Heart right ventricle (tissue), 16 donors: ENCODE data around the gene STRADA. TPM values are rescaled to one million over a fixed set of nuclear protein-coding genes. Genes with fewer than 3 reads are reported as not detected.

Experiments used
- ATAC-seq, 8 donors: fragments of 200-7000 bp; cut with Tn5 transposase; one replicate each; pipeline ENCODE4 v1.9.1; 2020; ENCODE audit warnings: mild to moderate bottlenecking in 8 of 8, moderate library complexity in 8 of 8, moderate number of reproducible peaks in 1 of 8
- DNase-seq, 2 donors: peaks; one replicate each; pipeline ENCODE4 v3.0.0-alpha.2; 2020
- H3K27ac ChIP-seq, 10 donors: fragments of 200-600 bp; sonication (generic) in 2 of 10; one replicate each; pipeline versions ENCODE4 v1.5.0 to v1.8.0; 2020 to 2022; ENCODE audit warnings: mild to moderate bottlenecking in 3 of 10
- H3K27me3 ChIP-seq, 7 donors: fragments of 200-600 bp; one replicate each; pipeline ENCODE4 v1.8.0; 2021 to 2022; ENCODE audit warnings: mild to moderate bottlenecking in 2 of 7
- H3K36me3 ChIP-seq, 9 donors: fragments of 200-600 bp; sonication (generic) in 1 of 9; one replicate each; pipeline versions ENCODE4 v1.5.0 to v1.8.0; 2020 to 2022; ENCODE audit warnings: mild to moderate bottlenecking in 2 of 9
- H3K4me1 ChIP-seq, 9 donors: fragments of 200-600 bp; sonication (generic) in 1 of 9; one replicate each; pipeline versions ENCODE4 v1.5.0 to v1.8.0; 2020 to 2022; ENCODE audit warnings: mild to moderate bottlenecking in 4 of 9
- H3K4me3 ChIP-seq, 10 donors: fragments of 200-600 bp; sonication (generic) in 2 of 10; one replicate each; pipeline versions ENCODE4 v1.5.0 to v1.8.0; 2020 to 2022; ENCODE audit warnings: mild to moderate bottlenecking in 7 of 10, moderate library complexity in 2 of 10
- H3K9me3 ChIP-seq, 11 donors: fragments of 200-600 bp in 10 of 11; sonication (generic) in 2 of 11; one replicate each; pipeline versions ENCODE4 v1.5.0 to v1.8.0; 2013 to 2022; ENCODE audit warnings: mild to moderate bottlenecking in 2 of 11, control low read depth in 1 of 11, moderate library complexity in 1 of 11
- CTCF ChIP-seq, 9 donors: fragments of 200-600 bp; sonication (generic) in 2 of 9; IDR thresholded peaks; one replicate each; pipeline versions ENCODE4 v1.5.0 to v1.8.0; 2021 to 2022; ENCODE audit warnings: antibody characterized with exemption in 9 of 9, mild to moderate bottlenecking in 5 of 9, moderate library complexity in 1 of 9
- WGBS, 2 donors: extraction: QIAGEN DNeasy Blood & Tissue Kit; methylation state at CpG; one replicate each; pipeline ENCODE4 v1.1.7; 2013; ENCODE audit warnings: inconsistent platforms in 1 of 2; 5-methylcytosine and 5-hydroxymethylcytosine counted together
- intact Hi-C, 10 donors: fragments of 100-400 bp; cut with DNase I; formaldehyde crosslinking; loops; one replicate each; pipeline versions ENCODE4 v1.11.1 to v1.14.2; 2022
- long read RNA-seq, 3 donors: library from polyadenylated mRNA; unstranded; transcript quantifications; one replicate each; pipeline ENCODE4 v2.0.0, GENCODE V29; 2020 to 2021
- polyA plus RNA-seq, 2 donors: library from polyadenylated mRNA; stranded (reverse); fragments of 200-250 nt; gene quantifications; one replicate each; pipeline ENCODE4 v1.2.3, GENCODE V29; 2013
- total RNA-seq, 10 donors: library from RNA; stranded (reverse); fragmentation: NEBNext Ultra II Directional in 3 of 10; extraction: Animal tissue kit (Norgen Biotek cat#: 25700) in 3 of 10; gene quantifications; one replicate each; pipeline versions ENCODE4 v1.2.1 to v1.2.4, GENCODE V29; 2021 to 2023
- donor health status: Arrhythmogenic right ventricular cardiomyopathy.
- donor health status: ischemic (EF 13 %, LVEDD 7.1; RV severe dilation, severe dysfunction).
- donor health status: healthy with polysubstance abuse.
- donor health status: DM: no; HTN: yes; CAD: no.
- donor health status: DM: no; HTN: no; CAD: no.
- donor health status: ischemic (EF 25% LVEDD 6.9; RV normal size, moderate dysfunction).
- donor health status: ischemic (EF 25% LVEDD 5.7; RV mildly dilated, moderate dysfunction).
- donor health status: healthy.
- donor health status: DM: yes; HTN: yes; CAD: no.
- donor health status: Ischemic cardiomyopathy.
- donor health status: ischemic (EF 35%, LVEDD 5.7; RV mildly dilated, moderate dysfunction).
- donor health status: nonischemic (EF 11% LVEDD 7.7; RV severe dilation, severe dysfunction).
- donor health status: DM: yes; HTN: yes; CAD: no.
- donor health status: PGD.
- donor health status: ischemic (EF 29% LVEDD 5.4; RV normal size, mild dysfunction).
- donor health status: nonischemic (EF 23%, LVEDD 6.1; RV moderate dilation, normal function).

Gene STRADA
- total RNA-seq (10 to 100 TPM; 12.2 to 19.0 (median 17.7) TPM), polyA plus RNA-seq (10 to 100 TPM; 15.7 to 30.0 TPM)
- long read RNA-seq, donor 1, partial matches to known transcripts, result 4 of 7 reads
- long read RNA-seq, donor 1, other reads (novel, unspliced or antisense), result 2 of 7 reads
- long read RNA-seq, donor 2, partial matches to known transcripts, result 2 of 9 reads
- long read RNA-seq, donor 2, other reads (novel, unspliced or antisense), result 4 of 9 reads
- long read RNA-seq, donor 3, transcript STRADA-222 (1 exons, 3,685 nt), result major isoform, 5 of 17 reads
- long read RNA-seq, donor 3, transcript STRADA-202 (13 exons, 2,255 nt), result major isoform, 5 of 17 reads
- long read RNA-seq, donor 3, partial matches to known transcripts, result 2 of 17 reads
- long read RNA-seq, donor 3, other reads (novel, unspliced or antisense), result 3 of 17 reads

GRCh38 chr17:63741408-63742173 is at the start of gene STRADA:
TSS of gene STRADA (minus strand) at chr17:63741799. CDS start at chr17:63728369, 13,430 bp downstream.
- intact Hi-C loops, result loop anchor here in 2 of 10 donors (1.0 to 10.0 kb wide), 3 partner anchors 32 to 117 kb away; partner anchors contain the start of genes CCDC47 (in 1 of the 2), LIMD2 (in 1 of the 2) and MAP3K3 (in 1 of the 2)

GRCh38 chr17:63790057-63790456 is 48.5 kb upstream of the STRADA start:
- 94 to 95% methylated on average over 6 of the region's 6 CpGs for WGBS, 2 donors
- Histone ChIP-seq H3K36me3 (peaks cover 0 to 99% (median 59%) of the 10 kb centered on the region in 9 donors), H3K4me1 (peaks cover 0 to 8% (median 0%) of the 10 kb centered on the region in 9 donors), H3K9me3 (no peaks in the 10 kb centered on the region), H3K27me3 (no peaks in the 10 kb centered on the region), H3K4me3 (no peak overlapping the region), H3K27ac (no peak overlapping the region)
- no peak for DNase-seq
- intact Hi-C loops, result no loop called here
- no peak for ATAC-seq
- no peak for TF ChIP-seq CTCF (IDR thresholded peaks at IDR 0.05)

More at GRCh38 chr17:63741408-63742173, at the start of gene STRADA:
- DNase-seq (peak; percentile 98 to 99), ATAC-seq (peak; percentile 99 to 100 (median 100))
- 0% methylated on average over 56 to 61 of the region's 61 CpGs for WGBS, 2 donors
- Histone ChIP-seq H3K9me3 (no peaks in the 10 kb centered on the region), H3K36me3 (peaks cover 0 to 35% (median 16%) of the 10 kb centered on the region in 9 donors), H3K27me3 (no peaks in the 10 kb centered on the region), H3K4me1 (peaks cover 6 to 22% (median 16%) of the 10 kb centered on the region in 9 donors), H3K27ac (peak within 1 kb of the TSS; percentile 72 to 96 (median 92)), H3K4me3 (peak within 1 kb of the TSS; percentile 69 to 97 (median 84))
- peak in 1 of 9 donors; percentile 19 for TF ChIP-seq CTCF (IDR thresholded peaks at IDR 0.05)

- no peak overlapping the region for H3K27ac ChIP-seq
- intact Hi-C loops, result no loop called here
- peaks cover 0 to 14% (median 6%) of the 10 kb centered on the region in 9 donors for H3K4me1 ChIP-seq
- ATAC-seq (no peak), DNase-seq (no peak)
- no peak overlapping the region for H3K4me3 ChIP-seq
- H3K36me3 ChIP-seq, result peaks cover 0 to 97% (median 39%) of the 10 kb centered on the region in 9 donors
- no peaks in the 10 kb centered on the region for H3K9me3 ChIP-seq
- no peak for TF ChIP-seq CTCF (IDR thresholded peaks at IDR 0.05)
- 97% methylated on average over 13 of the region's 13 CpGs for WGBS, 2 donors
- H3K27me3 ChIP-seq, result no peaks in the 10 kb centered on the region
These were observed 45.5 kb upstream of the STRADA start for GRCh38 chr17:63786971-63787711.

- DNase-seq, result no peak
- ATAC-seq, result no peak
- intact Hi-C loops, result no loop called here
- Histone ChIP-seq H3K27me3 (no peaks in the 10 kb centered on the region), H3K9me3 (no peaks in the 10 kb centered on the region), H3K4me3 (no peak overlapping the region), H3K36me3 (peaks cover 0 to 97% (median 38%) of the 10 kb centered on the region in 9 donors), H3K27ac (peak overlapping the region in 1 of 10 donors; percentile 34), H3K4me1 (peaks cover 0 to 15% (median 6%) of the 10 kb centered on the region in 9 donors)
- no peak for TF ChIP-seq CTCF (IDR thresholded peaks at IDR 0.05)
- WGBS, 2 donors, result 97 to 100% methylated on average over 1 of the region's 1 CpG
These were observed 44.5 kb upstream of the STRADA start for GRCh38 chr17:63786117-63786516.
